DMS53 treated with DMSO at 0.1 percent for 48 hours (cell line): ENCODE data around the gene GABBR1.
A peak's percentile ranks its signal among the peaks of the same experiment; 100 is the strongest.
"Not testable (repeated sequence)": the region's sequence is repeated elsewhere in the genome, so short reads cannot be mapped to it uniquely, and the experiment has no call there.

ENCODE experiments used
- DNase-seq: peaks from one replicate; lab custom pipeline; 2025; ENCODE audit not compliant: unreplicated experiment; lab: John Stamatoyannopoulos, UW

Gene GABBR1

GRCh38 chr6:29632789-29633533 lies at the start of gene GABBR1:
TSS of gene GABBR1 (minus strand) at chr6:29633183. CDS start at chr6:29632385, 798 bp downstream.
- peak; percentile 74 for DNase-seq

- DNase-seq = no peak
Observed at GRCh38 chr6:29681811-29682210, 48.8 kb upstream of the GABBR1 start.

GRCh38 chr6:29680904-29681303 lies 47.9 kb upstream of the GABBR1 start, which contains the start of gene ZFP57:
TSS of gene ZFP57 (minus strand) at chr6:29681152. CDS start at chr6:29677003, 4,149 bp downstream.
- no peak for DNase-seq

GRCh38 chr6:29680416-29680815 lies 47.4 kb upstream of the GABBR1 start:
- DNase-seq = no peak

- DNase-seq = no peak
Observed at GRCh38 chr6:29679962-29680361, 47.0 kb upstream of the GABBR1 start.

- peak; percentile 57 for DNase-seq
Observed at GRCh38 chr6:29678114-29678513, 45.1 kb upstream of the GABBR1 start.

- DNase-seq = peak; percentile 90
Observed at GRCh38 chr6:29676981-29677601, 44.1 kb upstream of the GABBR1 start.

GRCh38 chr6:29675561-29675960 lies 42.6 kb upstream of the GABBR1 start:
- DNase-seq = peak; percentile 88

GRCh38 chr6:29674008-29674407 lies 41.0 kb upstream of the GABBR1 start:
- no peak for DNase-seq

- no peak for DNase-seq
Observed at GRCh38 chr6:29673161-29673560, 40.2 kb upstream of the GABBR1 start.

GRCh38 chr6:29672116-29672515 lies 39.1 kb upstream of the GABBR1 start:
- not testable (repeated sequence) for DNase-seq

- DNase-seq = no peak
Observed at GRCh38 chr6:29671026-29671425, 38.0 kb upstream of the GABBR1 start.

GRCh38 chr6:29667158-29667557 lies 34.2 kb upstream of the GABBR1 start:
- no peak for DNase-seq

- no peak for DNase-seq
Observed at GRCh38 chr6:29666826-29667130, 33.8 kb upstream of the GABBR1 start.

GRCh38 chr6:29665942-29666825 lies 33.2 kb upstream of the GABBR1 start:
- DNase-seq = no peak

- no peak for DNase-seq
Observed at GRCh38 chr6:29663300-29664042, 30.5 kb upstream of the GABBR1 start.

- DNase-seq = not testable (repeated sequence)
Observed at GRCh38 chr6:29661502-29662141, 28.6 kb upstream of the GABBR1 start.

- no peak for DNase-seq
Observed at GRCh38 chr6:29661071-29661470, 28.1 kb upstream of the GABBR1 start.

- DNase-seq = no peak
Observed at GRCh38 chr6:29656798-29657197, 23.8 kb upstream of the GABBR1 start, which contains the start of gene MOG. TSS of gene MOG (plus strand) at chr6:29657092. CDS start at chr6:29657210, 118 bp downstream.

GRCh38 chr6:29656157-29656556 lies 23.2 kb upstream of the GABBR1 start:
- DNase-seq = no peak
